Trophoblast cell (in vitro differentiated cells and primary cell): ENCODE data around the gene NPB.
A peak's percentile ranks its signal among the peaks of the same experiment; 100 is the strongest.

Experiments
- DNase-seq, 2 donors: peaks; one replicate each; pipeline ENCODE4 v3.0.0-alpha.2; 2016
- H2AFZ ChIP-seq: 2 replicates; pipeline ENCODE4 v1.6.1; 2013; ENCODE audit warnings: low read length, moderate library complexity, mild to moderate bottlenecking; ENCODE audit not compliant: insufficient read depth, poor library complexity
- H2AK5ac ChIP-seq: 2 replicates; pipeline ENCODE4 v1.6.1; 2013; ENCODE audit warnings: mild to moderate bottlenecking, low read length
- H2BK120ac ChIP-seq: 2 replicates; pipeline ENCODE4 v1.6.1; 2013; ENCODE audit warnings: low read length, mild to moderate bottlenecking, moderate library complexity; ENCODE audit not compliant: insufficient read depth, poor library complexity
- H2BK12ac ChIP-seq: 2 replicates; pipeline ENCODE4 v1.6.1; 2013; ENCODE audit warnings: mild to moderate bottlenecking, low read length, moderate library complexity
- H2BK5ac ChIP-seq: 2 replicates; pipeline ENCODE4 v1.6.1; 2013; ENCODE audit warnings: low read length, low read depth, moderate library complexity, mild to moderate bottlenecking; ENCODE audit not compliant: poor library complexity
- H3K14ac ChIP-seq: 2 replicates; pipeline ENCODE4 v1.6.1; 2013; ENCODE audit warnings: mild to moderate bottlenecking, low read length
- H3K18ac ChIP-seq: 2 replicates; pipeline ENCODE4 v1.6.1; 2013; ENCODE audit warnings: mild to moderate bottlenecking, low read length
- H3K23ac ChIP-seq: 2 replicates; pipeline ENCODE4 v1.6.1; 2013; ENCODE audit warnings: low read length
- H3K27ac ChIP-seq: 2 replicates; pipeline ENCODE4 v1.5.1; 2013; ENCODE audit warnings: low read depth, mild to moderate bottlenecking, inconsistent platforms, low read length, moderate library complexity
- H3K27me3 ChIP-seq: 2 replicates; pipeline ENCODE4 v1.6.1; 2013; ENCODE audit warnings: inconsistent platforms, mild to moderate bottlenecking, low read length, moderate library complexity; ENCODE audit not compliant: insufficient read depth
- H3K36me3 ChIP-seq, 2 experiments: 1 replicate in 1 of 2; 2 replicates in 1 of 2; pipeline ENCODE4 v1.6.1; 2013; ENCODE audit warnings: low read length in 2 of 2, mild to moderate bottlenecking in 2 of 2, moderate library complexity in 1 of 2; ENCODE audit not compliant: insufficient read depth in 2 of 2, control insufficient read depth in 1 of 2
- H3K4ac ChIP-seq: 2 replicates; pipeline ENCODE4 v1.6.1; 2013; ENCODE audit warnings: low read depth, mild to moderate bottlenecking, low read length, moderate library complexity
- H3K4me1 ChIP-seq, 2 experiments: 1 replicate in 1 of 2; 2 replicates in 1 of 2; pipeline ENCODE4 v1.6.1; 2013; ENCODE audit warnings: low read length in 2 of 2, mild to moderate bottlenecking in 2 of 2, moderate library complexity in 1 of 2; ENCODE audit not compliant: insufficient read depth in 2 of 2, control insufficient read depth in 1 of 2
- H3K4me2 ChIP-seq: 2 replicates; pipeline ENCODE4 v1.6.1; 2013; ENCODE audit warnings: inconsistent platforms, mild to moderate bottlenecking, low read length, moderate library complexity
- H3K4me3 ChIP-seq: 2 replicates; pipeline ENCODE4 v1.5.1; 2013; ENCODE audit warnings: mild to moderate bottlenecking, low read depth, low read length, inconsistent platforms
- H3K79me1 ChIP-seq: one replicate; pipeline ENCODE4 v1.6.1; 2013; ENCODE audit warnings: low read length
- H3K79me2 ChIP-seq: 2 replicates; pipeline ENCODE4 v1.6.1; 2013; ENCODE audit warnings: low read length, mild to moderate bottlenecking; ENCODE audit not compliant: control insufficient read depth, insufficient read depth, poor library complexity
- H3K9ac ChIP-seq: 2 replicates; pipeline ENCODE4 v1.6.1; 2013; ENCODE audit warnings: mild to moderate bottlenecking, low read length
- H3K9me3 ChIP-seq: 2 replicates; pipeline ENCODE4 v1.6.1; 2013; ENCODE audit warnings: low read depth, mild to moderate bottlenecking, control low read depth, inconsistent platforms, low read length; ENCODE audit not compliant: insufficient read depth
- H4K12ac ChIP-seq: 2 replicates; pipeline ENCODE4 v1.6.1; 2013; ENCODE audit warnings: low read depth, mild to moderate bottlenecking, low read length, moderate library complexity
- H4K8ac ChIP-seq: 2 replicates; pipeline ENCODE4 v1.6.1; 2013; ENCODE audit warnings: low read depth, mild to moderate bottlenecking, low read length, moderate library complexity
- H4K91ac ChIP-seq: one replicate; pipeline ENCODE4 v1.6.1; 2013; ENCODE audit warnings: low read depth, mild to moderate bottlenecking, low read length, moderate library complexity
- WGBS: extraction: QIAGEN DNeasy Blood & Tissue Kit; methylation state at CpG from one replicate; pipeline ENCODE4 v1.1.7; 2013; ENCODE audit warnings: missing lambda C conversion rate; ENCODE audit not compliant: insufficient read length, insufficient coverage; ENCODE audit errors: extremely low coverage; 5-methylcytosine and 5-hydroxymethylcytosine counted together

Gene NPB

DNA sequence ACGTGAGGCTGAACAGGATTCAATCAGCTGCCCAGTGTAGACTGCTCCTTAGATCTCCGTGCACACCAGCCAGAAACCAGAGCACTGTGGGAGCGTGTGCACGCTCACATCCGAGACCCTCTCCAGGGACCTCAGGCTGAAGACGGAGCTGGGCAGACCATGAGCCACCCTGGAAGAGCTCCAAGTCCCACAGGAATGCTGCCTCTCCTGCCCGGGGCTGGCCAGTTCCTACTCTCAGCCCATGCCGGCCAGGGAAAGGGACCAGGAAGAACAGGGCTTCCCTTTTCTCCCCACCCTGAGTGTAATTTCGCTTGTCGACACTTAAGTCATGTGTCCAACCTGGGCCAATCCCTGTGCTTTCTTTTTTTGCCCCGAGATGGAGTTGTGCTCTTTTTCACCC lies 17.5 kb upstream of the NPB start:
- WGBS, result no CpG with 5 or more reads among the region's 11 CpGs
- no peaks in the 10 kb centered on the region for H3K27me3 ChIP-seq

GRCh38 chr17:81884968-81885367 lies 17.1 kb upstream of the NPB start:
- Histone ChIP-seq H4K12ac (no peak overlapping the region), H2BK120ac (no peak overlapping the region), H3K4me2 (no peak overlapping the region), H4K91ac (no peak overlapping the region), H2AK5ac (no peak overlapping the region), H3K79me1 (no peaks in the 10 kb centered on the region), H4K8ac (no peak overlapping the region), H3K79me2 (peaks cover 2% of the 10 kb centered on the region), H3K4me1 (no peaks in the 10 kb centered on the region), H3K27ac (no peak overlapping the region), H2AFZ (no peak overlapping the region), H3K27me3 (no peaks in the 10 kb centered on the region), H2BK12ac (no peak overlapping the region), H3K4me3 (no peak overlapping the region), H3K9me3 (peaks cover 4% of the 10 kb centered on the region), H3K9ac (no peak overlapping the region), H3K18ac (no peak overlapping the region), H3K36me3 (peaks cover 57 to 68% of the 10 kb centered on the region in 2 experiments), H3K14ac (no peak overlapping the region), H3K23ac (no peak overlapping the region), H2BK5ac (no peak overlapping the region), H3K4ac (no peak overlapping the region)
- DNase-seq, result no peak
- no CpG with 5 or more reads among the region's 5 CpGs for WGBS

More for the DNA sequence above, 17.5 kb upstream of the NPB start:
- Histone ChIP-seq H3K23ac (no peak overlapping the region), H2BK5ac (no peak overlapping the region), H2BK12ac (no peak overlapping the region), H4K91ac (no peak overlapping the region), H3K14ac (no peak overlapping the region), H4K12ac (no peak overlapping the region), H3K27ac (no peak overlapping the region), H3K79me1 (no peaks in the 10 kb centered on the region), H3K36me3 (peaks cover 58 to 64% of the 10 kb centered on the region in 2 experiments), H2AFZ (no peak overlapping the region), H3K4me3 (no peak overlapping the region), H3K4me2 (no peak overlapping the region), H3K79me2 (peaks cover 2% of the 10 kb centered on the region), H3K9me3 (peaks cover 4% of the 10 kb centered on the region), H2BK120ac (no peak overlapping the region), H3K4ac (no peak overlapping the region), H3K9ac (no peak overlapping the region), H4K8ac (no peak overlapping the region), H3K4me1 (no peaks in the 10 kb centered on the region), H3K18ac (no peak overlapping the region), H2AK5ac (no peak overlapping the region)
- DNase-seq, result no peak

DNA sequence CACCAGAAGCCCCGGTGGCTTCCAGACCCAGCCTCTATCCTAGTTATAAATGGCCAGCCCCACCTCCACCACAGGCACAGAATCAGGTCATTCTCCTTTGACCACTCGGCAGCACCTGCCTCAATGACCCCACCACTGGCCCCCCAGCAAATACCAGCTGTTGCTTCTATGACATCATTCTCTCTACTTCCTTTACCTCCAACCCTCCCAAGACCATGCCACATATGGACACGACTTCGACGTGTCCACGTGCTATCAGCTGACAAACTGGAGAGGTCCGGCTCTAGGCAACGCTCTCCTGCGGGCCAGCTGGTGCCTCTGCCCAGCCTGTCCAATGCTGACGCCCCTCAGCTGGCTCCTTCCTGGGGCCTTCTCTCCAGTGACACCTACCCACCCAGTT lies 16.6 kb upstream of the NPB start:
- Histone ChIP-seq H4K12ac (no peak overlapping the region), H3K4me1 (peaks cover 2 to 3% of the 10 kb centered on the region in 2 experiments), H4K91ac (no peak overlapping the region), H3K4me2 (no peak overlapping the region), H3K79me2 (peaks cover 5% of the 10 kb centered on the region), H3K27ac (no peak overlapping the region), H3K23ac (no peak overlapping the region), H2BK120ac (no peak overlapping the region), H3K9me3 (peaks cover 4% of the 10 kb centered on the region), H3K14ac (no peak overlapping the region), H3K36me3 (peaks cover 59 to 71% of the 10 kb centered on the region in 2 experiments), H2AK5ac (no peak overlapping the region), H3K9ac (no peak overlapping the region), H2BK5ac (no peak overlapping the region), H2AFZ (no peak overlapping the region), H3K18ac (no peak overlapping the region), H3K4me3 (no peak overlapping the region), H3K79me1 (no peaks in the 10 kb centered on the region), H3K4ac (no peak overlapping the region), H4K8ac (no peak overlapping the region), H3K27me3 (no peaks in the 10 kb centered on the region), H2BK12ac (no peak overlapping the region)
- no CpG with 5 or more reads among the region's 10 CpGs for WGBS
- no peak for DNase-seq

GRCh38 chr17:81885869-81886548 lies 16.0 kb upstream of the NPB start:
- no CpG with 5 or more reads among the region's 11 CpGs for WGBS
- no peak overlapping the region for H2AFZ ChIP-seq
- no peak overlapping the region for H2BK12ac ChIP-seq
- H3K27me3 ChIP-seq, result no peaks in the 10 kb centered on the region
- H3K9ac ChIP-seq, result no peak overlapping the region
- peaks cover 60 to 72% of the 10 kb centered on the region in 2 experiments for H3K36me3 ChIP-seq
- H3K27ac ChIP-seq, result no peak overlapping the region
- no peak overlapping the region for H2AK5ac ChIP-seq
- H3K4ac ChIP-seq, result no peak overlapping the region
- no peak overlapping the region for H4K12ac ChIP-seq
- H3K14ac ChIP-seq, result no peak overlapping the region
- H3K9me3 ChIP-seq, result peaks cover 4% of the 10 kb centered on the region
- peaks cover 10% of the 10 kb centered on the region for H3K79me2 ChIP-seq
- no peak overlapping the region for H3K23ac ChIP-seq
- no peak overlapping the region for H3K4me2 ChIP-seq
- H4K8ac ChIP-seq, result no peak overlapping the region
- no peak overlapping the region for H2BK5ac ChIP-seq
- no peak overlapping the region for H2BK120ac ChIP-seq
- DNase-seq, result peak; percentile 94 to 96
- H3K4me3 ChIP-seq, result peak overlapping the region; percentile 49
- no peak overlapping the region for H3K18ac ChIP-seq
- H3K4me1 ChIP-seq, result peaks cover 4 to 5% of the 10 kb centered on the region in 2 experiments
- no peak overlapping the region for H4K91ac ChIP-seq
- peaks cover 4% of the 10 kb centered on the region for H3K79me1 ChIP-seq
